ENCODE data around the gene KTI12.

DNA sequence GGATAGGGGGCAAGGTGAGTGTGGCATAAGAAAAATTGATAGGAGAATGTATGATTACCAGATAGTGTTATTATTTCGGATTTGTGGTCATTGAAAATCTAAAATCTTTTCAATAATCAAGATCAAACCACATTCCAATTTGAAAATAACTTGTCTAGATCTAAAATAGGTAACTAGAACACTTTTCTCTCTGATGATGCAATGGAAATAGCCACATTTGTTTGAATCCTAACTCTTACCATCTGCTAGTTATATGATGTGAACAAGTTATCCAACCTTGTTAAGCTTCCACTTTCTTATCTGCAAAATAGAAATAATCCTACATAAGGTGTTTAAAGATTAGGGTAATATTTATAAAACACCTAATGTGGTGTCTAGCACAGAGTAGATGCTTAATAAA is 26.3 kb upstream of the KTI12 start:
- TF ChIP-seq CTCF (IDR thresholded peaks at IDR 0.05; ENCODE audit: insufficient read depth, low read length, poor library complexity, severe bottlenecking) (no peak), EZH2phosphoT487 (conservative IDR thresholded peaks at IDR 0.05; ENCODE audit: low read length) (no peak)

Data from SU-DHL-6 (cell line).